ENCODE results near the gene RASAL1.

GRCh38 chr12:113133666-113134065 lies 1.9 kb downstream of the RASAL1 start:
- TF ChIP-seq TAF1 (IDR thresholded peaks at IDR 0.05; ENCODE audit: borderline replicate concordance, insufficient read depth, low read length) (no peak), POLR2AphosphoS5 (IDR thresholded peaks at IDR 0.05; ENCODE audit: low read depth, low read length) (no peak)

All from PFSK-1 (cell line).